GM21381 (cell line): Measurements from ENCODE around the gene OSGIN1.

Source experiments
- ATAC-seq: cut with Tn5 transposase; IDR thresholded peaks from one replicate; pipeline ENCODE4 v1.9.1; 2021; ENCODE audit warnings: mild to moderate bottlenecking, moderate library complexity; ENCODE audit not compliant: unreplicated experiment

The OSGIN1 gene

DNA sequence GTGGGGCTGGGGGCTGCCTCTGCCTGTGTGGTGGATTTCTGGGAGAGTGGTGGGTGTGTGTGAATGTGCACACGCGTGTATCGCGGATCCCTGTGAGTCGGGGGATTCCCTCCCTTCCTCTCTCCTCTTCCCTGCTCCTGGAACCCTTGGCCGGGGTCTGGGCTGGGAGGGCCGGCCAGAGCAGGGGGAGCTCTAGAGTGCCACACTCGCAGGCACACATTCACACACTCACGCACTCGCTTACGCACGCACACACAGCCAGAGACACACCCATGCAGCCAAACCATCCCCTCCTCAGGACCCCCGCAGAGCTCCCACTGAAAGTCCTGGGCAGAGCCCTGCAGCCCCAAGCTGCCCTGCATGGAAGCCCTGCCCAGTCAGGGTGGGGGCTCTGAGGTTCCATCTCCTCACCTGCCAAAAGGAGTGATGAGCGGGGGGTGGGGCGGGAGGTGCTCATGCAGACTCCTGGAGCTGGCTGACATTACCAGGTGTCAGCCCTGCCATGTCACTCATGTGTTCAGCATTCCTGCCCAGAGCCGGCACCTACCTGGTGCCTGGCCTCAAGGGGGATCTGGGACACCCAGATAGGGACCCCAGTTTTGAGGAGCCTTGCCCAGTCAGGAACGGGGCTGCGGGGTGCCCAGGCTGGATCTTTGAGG is 16.9 kb downstream of the OSGIN1 start:
- no peak for ATAC-seq

DNA sequence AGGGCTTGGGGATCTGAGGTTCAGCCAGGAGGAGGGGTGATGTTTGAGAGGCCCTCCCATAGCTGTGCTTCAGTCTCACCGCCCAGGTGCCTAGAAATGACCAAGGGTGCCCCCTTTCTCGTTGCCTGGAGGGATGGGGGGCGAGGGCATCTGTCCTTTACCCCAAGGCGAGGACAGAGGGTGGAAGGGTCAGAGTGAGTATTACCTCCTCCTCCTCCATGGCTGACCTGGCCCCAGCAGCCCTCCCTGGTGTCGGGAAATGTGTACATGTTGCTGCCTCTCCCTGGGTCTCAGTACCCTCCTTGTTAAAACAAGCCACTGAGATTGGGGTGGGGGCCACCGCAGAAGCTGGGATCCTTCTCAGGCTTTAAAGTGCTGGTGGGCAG is 17.4 kb downstream of the OSGIN1 start:
- ATAC-seq: no peak

DNA sequence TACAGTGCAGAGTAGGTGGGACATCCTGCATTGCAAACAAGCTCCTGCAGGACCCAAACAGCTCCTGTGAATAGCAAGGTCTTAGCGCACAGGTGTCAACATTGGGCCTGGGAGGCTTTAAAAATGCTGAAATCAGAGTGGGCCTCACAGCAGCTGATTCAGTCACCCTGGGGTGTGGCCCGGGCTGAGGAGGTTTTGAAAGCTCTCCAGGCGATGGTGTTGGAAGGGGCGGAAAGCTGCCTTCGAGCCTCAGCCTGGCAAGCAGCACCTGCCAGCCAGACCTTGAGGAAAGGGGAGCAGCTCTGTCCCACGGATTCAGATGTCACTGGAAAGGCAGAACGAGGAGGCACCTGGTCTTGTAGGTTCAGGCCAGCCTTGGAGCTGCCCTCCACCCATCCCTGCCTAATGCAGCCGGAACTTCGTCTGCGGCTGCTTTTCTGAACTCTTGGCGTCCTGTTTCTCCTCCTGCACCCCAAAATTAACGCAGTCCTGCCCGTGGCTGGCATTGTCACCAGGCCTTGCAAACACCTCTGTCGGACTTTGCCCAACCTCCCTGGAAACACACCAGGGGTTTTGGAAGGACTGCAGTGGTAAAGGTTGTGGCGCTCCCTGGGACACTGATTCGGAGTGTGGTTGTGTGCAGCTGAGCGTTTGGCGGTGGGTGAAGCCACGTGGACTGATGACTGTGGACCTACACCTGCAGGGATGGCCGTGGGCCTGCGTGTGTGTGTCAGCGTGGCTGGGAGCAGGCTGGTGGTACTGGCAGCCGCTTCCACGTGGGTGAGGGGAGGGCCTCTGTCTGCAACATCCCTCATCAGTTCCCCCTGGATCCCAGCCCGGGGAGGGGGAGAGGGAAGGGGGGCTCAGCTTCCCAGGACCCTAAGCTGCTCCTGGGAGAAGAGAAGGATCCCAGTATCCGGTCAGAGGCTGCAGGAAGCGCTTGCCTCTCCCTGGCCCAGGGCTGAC is 18.4 kb downstream of the OSGIN1 start:
- ATAC-seq: no peak

DNA sequence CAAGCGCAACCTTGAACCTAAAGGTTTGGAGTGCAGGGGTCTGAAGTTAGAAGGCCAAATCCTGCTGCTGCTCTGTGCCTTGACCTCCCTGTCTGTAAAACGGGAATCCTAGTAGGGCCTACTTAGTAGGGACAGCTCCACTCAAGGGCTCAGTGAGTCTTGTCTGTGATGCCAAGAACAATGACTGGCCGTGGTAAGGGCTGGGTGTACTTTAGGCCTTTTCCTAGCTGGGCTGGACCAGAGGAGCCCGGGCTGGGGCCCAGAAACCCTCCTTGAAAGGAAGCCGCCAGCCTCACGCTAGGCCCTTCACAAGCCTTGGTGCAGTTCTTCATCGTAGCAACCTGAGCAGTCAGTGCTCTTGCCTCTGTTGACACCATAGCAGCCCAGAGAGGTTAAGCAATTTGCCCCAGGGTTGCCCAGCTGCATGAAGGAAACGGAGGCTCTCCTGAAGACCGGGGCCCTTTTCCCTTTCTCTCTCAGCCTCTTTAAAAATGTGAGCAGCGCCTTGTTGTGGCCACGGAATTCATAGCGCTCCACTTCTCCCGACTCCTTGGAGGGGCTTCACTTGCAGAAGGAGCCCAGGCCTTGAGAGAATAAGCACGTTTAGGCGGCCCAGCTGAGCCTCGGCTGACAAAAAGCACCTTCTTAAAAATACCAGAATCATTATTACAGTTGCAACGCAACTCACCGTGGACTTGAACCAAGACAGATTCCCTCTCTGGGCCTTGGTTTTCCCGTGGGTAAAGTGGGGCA is 19.4 kb downstream of the OSGIN1 start:
- ATAC-seq: no peak

DNA sequence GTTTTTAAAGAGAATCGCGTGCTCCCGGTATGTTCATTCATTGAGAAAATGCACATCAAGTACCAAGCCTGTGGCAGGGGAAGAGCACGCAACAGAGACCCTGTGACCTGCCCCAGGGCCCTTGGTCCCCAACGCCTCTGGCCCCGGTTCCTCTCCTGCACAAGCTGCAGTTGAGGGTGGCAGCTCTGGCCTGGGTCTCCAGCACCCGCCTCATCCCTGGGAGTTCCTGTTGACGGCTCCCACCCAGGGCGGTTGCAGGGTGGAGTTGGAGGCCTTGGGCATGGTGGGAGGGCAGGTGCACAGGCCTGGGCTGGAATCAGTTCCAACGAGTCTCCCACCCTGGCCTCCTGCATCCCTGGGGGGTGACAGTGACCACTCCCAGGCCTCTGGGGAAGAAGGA is 20.0 kb downstream of the OSGIN1 start:
- ATAC-seq: no peak

DNA sequence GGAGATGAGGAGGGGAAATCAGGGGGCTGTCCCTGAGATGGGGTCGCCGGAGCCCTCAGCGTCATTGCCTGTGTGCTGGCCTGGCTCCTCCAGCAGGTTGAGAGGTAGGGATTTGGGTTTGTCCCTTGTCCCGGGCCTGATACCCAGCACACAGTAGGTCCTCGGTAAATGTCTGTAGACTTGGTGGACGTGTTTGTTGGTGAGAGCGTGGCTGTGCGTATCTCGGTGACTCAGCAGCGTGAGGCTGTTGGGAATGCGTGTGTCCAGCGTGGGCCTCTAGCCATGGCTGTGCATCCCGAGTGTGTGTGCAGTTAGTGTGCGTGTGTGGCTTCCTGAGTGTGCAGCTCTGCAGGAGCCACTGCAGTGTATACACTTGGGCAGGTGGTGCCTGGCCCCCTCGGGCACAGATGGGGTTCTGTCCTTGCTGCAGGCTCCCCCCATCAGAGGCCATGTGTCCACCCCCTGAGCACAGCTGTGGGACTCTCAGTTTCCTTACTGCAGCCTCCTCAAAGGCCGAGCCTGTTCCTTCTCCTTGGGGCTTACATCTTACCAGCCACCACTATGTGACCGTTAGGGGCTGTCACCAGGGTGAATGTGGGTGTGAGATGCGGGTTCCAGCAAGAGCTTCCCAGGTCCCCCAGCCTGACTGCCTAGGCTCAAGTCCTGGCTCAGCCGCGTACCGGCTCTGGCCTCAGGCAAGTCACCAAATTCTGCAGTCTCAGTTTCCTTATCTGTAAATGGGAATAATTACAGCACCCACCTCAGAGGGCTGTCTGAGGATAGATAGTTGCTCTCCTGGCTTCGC is 20.7 kb downstream of the OSGIN1 start:
- no peak for ATAC-seq

DNA sequence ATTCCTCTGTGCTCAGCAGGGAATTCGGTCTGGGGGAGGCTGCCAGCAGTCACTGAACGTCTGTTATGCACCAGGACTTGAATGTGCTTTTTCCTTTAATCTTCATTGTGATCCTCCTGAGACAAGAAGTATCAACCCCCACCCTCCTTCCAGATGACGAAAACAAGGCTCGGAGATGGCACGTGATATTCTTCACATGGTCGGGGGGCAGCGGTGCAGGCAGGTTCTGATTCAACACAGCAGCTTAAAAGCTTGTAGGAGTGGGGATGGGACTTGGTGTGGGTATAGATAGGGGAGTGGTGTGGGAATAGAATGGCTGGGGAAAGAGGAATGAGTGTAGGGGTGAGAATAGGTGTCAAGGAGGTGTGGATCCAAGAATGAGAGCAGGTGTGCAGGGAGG is 21.4 kb downstream of the OSGIN1 start:
- ATAC-seq: no peak

DNA sequence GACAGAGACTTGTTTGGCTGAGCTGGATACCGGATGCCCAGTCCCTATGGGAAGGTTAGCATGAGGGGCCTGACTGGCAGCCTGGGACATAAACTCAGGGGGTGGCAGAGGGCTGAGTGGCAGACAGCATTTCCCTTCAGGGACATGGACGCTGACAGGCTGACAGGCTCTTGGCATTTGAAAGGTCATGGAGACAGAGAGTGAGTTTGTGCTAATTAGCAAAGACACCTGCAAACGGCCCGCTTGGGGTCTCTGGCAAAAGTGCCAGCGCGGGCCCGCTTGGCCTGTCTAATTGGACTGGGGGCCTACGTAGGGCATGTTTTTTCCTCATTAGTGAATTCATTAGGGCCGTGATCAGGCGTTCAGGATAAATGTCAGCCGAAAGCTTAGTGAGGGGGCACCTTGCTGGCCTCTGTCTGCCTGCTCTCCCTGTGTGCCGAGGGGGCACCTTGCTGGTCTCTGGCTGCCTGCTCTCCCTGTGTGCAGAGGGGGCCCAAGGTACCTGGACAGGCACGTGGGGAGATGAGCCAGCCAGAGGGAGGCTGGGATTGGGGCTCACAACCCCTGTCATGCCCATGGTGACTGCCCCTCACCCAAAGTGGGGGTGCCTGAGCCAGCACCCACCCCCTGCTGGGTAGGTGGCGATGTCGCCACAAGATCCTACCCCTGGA is 22.7 kb downstream of the OSGIN1 start:
- ATAC-seq: no peak

DNA sequence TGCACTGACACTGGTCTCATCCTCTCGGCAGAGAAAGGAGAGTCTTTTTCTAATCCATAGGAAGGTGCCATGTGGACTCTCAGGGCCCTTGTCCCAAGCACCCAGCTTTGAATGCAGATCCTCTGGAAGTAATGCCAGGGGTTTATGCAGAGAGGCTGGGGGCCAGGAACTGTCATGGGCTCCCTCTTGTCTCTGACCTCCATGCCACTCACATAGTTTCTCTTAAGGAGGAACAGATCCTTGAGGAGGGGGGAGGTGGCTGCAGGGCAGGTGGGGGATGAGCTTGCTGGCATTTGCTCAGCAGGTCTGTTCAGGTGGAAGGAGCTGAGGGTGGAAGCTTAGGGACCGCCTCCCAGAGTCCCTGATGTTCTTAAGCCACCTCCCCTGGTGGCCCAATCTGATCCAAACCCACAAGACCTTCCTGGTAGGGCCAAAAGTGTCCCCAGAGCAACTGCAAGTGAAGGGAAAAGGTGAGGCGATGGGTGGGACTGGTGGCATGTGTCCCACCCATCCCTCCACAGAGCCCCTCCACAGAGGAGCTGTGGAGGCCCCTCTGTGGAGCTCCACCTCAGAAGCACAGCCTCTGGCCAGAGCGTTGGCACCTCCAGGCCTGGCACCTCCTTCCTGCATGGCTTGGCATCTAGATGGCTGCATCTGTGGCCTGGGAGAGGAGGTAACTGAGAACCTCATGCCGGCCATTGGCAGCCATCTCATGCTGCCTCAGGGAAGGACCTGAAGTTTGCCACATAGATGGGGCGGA is 24.2 kb downstream of the OSGIN1 start:
- ATAC-seq: no peak

DNA sequence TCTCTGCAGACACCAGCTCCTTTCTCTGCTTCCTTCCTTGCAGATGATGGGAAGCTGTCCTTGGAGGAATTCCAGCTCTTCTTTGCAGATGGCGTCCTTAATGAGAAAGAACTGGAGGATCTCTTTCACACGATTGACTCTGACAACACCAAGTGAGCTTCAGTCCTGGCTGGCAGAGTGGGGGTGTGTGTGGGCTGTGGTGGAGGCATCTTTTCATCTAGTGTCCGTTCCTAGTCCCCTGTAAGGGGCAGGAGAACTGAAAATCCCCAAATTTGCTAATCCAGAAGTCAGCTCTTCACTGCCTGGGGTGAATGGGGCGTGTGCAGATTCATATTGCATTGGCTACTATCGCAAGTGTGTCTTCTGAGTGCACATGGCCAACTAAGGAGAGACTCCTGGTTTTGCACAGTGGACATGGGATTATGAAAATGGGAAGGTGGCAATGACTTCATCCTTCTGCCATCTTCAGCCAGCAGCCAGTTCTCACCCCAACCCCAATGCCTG is 25.4 kb downstream of the OSGIN1 start:
- ATAC-seq: no peak

DNA sequence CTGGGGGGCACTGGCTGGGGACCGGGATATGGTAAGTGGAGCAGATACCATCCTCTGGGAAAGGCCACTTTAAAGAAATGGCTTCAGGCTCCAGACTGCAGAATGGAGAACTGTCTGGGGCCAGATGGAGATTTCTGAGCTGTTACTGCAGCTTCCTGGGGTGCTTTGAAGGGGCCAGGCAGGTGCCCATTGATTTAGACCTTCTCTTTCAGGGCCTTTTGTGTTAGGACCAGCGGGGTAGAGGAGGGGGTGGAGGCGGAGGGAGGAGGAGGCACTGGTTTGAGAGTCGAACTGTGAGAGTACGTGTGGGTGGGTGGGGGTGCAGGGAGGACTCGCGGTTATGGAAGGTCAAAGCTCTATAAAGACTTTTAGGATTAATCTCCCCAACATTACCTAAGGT is 26.4 kb downstream of the OSGIN1 start:
- no peak for ATAC-seq

DNA sequence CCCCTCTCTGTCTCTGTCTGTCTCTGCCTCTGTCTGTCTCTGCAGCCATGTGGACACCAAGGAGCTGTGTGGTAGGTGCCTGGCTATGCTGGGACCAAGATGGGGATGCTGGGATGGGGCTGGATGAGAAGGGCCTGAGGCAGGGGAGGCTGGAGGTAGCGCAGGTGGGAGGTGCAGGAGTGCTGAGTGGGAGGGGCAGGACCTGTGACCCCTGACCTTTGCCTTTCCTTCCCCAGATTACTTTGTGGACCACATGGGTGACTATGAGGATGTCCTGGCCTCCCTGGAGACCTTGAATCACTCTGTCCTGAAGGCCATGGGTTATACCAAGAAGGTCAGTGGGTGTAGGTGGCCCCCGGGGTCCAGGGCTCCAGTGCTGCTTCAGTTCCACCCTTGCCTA is 27.8 kb downstream of the OSGIN1 start:
- ATAC-seq: no peak

DNA sequence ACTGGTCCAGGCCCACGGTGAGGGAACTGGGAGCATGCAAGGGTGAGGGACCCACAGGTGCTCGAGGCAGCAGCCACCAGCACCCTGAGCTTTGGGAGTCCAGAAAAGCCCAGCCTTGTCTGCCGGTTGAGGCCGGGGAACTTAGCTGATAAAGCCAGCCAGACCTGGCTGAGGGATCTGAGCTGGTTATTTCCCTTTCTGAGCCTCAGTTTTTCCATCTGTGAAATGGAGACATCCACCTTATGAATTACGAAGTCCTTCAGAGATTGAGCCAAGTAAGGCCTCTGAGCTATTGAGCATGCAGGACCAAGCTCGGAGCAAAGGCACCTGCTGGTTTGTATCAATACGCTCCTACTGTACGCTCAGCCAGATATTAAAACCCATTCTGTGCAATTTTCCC is 28.8 kb downstream of the OSGIN1 start:
- no peak for ATAC-seq

DNA sequence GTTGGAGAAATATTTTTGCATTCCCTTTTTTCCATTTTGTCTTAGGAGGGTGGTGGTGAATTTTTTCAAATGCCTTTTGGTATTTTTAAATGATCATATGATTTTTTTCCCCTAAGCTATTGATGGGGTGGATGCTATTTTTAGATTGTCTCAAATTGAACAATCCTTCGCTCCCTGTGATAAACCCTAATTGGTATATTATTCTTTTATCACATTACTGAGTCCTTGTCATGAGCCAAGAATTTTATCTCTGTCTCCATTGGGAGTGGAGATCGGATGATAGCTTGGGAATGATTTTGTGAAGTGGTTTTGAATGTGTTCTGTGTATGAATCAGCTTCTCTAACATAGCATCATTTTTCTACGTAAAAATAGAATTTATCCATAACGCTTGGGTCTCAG is 30.5 kb downstream of the OSGIN1 start:
- no peak for ATAC-seq

DNA sequence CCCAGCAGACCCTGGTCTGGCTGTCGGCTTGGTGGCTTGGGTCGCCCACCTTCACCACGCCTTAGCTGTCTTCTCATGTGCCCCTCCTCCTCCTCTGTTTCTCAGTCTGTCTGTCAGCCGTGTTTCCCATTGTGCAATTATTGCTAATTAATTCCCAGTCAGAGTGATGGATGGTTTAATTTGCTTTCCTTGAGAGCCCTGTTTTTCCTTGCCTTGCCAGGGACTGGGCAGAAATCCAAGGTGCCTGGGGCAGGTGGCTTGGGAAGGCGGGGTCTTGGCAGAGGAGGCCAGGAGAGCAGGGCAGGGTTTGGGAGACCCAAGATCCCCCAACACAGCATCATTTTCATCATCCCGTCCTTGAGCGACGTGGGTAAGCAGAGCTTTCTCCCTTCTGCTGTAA is 36.3 kb downstream of the OSGIN1 start:
- ATAC-seq: no peak

DNA sequence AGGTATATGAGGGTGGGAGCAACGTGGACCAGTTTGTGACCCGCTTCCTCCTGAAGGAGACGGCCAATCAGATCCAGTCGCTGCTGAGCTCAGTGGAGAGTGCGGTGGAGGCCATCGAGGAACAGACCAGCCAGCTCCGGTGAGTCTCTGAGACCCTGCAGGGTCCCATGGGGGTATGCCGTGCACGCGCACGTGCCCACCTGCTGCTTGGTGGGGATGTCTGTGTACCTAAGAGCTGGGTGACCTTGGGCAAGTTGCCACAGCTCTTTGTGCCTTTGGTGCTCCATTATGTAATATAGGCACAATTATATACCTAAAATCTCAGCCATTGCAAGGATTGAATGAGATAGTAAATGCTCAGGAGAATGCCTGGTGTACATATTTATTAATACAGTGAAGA is 37.5 kb downstream of the OSGIN1 start:
- ATAC-seq: no peak

DNA sequence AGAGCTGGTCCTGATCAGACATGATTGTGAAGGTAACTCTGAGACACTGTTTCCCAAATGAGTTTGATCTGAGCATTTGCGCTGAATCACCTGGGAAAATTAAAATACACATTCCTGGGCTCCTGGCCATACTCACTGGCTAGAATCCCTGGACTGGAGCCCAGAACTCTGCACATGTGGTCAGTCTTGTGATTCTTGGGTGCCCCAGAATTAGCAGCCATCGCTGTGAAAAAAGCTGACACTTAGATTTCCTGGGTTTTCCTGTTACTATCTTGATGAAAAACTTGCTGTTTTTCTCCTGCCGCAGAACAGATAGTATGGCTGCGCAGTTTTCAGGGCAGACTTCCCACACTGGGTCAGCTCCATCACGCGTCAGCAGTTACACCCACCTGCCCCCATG is 39.6 kb downstream of the OSGIN1 start:
- no peak for ATAC-seq

DNA sequence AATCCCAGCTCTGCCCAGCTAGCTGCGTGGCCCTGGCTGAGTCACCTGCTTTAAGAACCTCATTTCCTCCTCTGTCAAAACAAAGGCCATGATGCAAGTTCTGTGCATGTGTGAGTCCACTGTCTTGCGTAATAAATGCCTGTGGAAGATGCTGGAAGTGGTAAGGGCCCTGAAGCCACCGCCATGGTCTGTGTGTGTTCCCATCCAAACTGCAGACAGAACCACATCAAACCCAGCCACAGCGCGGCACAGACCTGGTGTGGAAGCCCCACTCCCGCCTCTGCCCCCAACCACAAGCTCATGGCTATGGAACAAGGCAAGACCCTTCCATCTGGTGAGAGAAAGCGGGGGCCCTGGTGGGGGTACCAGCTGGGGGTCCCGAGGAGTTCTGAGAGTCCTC is 41.0 kb downstream of the OSGIN1 start:
- ATAC-seq: no peak

DNA sequence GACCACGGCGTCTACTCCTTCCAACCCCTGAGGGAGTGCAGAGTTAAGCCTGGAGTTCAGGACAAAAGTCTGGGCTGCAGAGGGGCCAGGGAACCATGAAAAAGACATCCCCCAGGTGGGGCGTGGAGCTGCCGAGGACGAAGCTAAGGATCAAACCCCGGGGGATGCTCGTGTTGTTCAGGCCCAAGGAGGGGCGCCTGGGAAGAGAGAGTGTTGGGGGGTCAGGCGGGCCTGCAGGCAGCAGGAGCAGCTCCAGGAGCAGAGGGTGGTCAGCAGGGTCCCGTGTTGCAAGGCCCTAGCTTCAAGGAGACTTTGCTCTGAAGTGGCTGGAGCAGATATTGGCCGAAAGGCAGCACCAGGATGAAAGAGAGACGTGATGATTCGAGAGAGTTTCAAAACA is 41.7 kb downstream of the OSGIN1 start:
- no peak for ATAC-seq
